ENCODE results near the gene PHRF1.

PHRF1 gene

GRCh38 chr11:575996-576768 lies at the start of gene PHRF1:
Gene PHRF1, plus strand, starts transcription at chr11:576470. Its CDS starts 5,043 bp downstream, at chr11:581513.
- DNase-seq, result peak; percentile 85

- no peak for DNase-seq
Measured at GRCh38 chr11:528166-528814, 48.0 kb upstream of the PHRF1 start.

- DNase-seq, result no peak
Measured at GRCh38 chr11:528815-529727, 47.2 kb upstream of the PHRF1 start.

DNA sequence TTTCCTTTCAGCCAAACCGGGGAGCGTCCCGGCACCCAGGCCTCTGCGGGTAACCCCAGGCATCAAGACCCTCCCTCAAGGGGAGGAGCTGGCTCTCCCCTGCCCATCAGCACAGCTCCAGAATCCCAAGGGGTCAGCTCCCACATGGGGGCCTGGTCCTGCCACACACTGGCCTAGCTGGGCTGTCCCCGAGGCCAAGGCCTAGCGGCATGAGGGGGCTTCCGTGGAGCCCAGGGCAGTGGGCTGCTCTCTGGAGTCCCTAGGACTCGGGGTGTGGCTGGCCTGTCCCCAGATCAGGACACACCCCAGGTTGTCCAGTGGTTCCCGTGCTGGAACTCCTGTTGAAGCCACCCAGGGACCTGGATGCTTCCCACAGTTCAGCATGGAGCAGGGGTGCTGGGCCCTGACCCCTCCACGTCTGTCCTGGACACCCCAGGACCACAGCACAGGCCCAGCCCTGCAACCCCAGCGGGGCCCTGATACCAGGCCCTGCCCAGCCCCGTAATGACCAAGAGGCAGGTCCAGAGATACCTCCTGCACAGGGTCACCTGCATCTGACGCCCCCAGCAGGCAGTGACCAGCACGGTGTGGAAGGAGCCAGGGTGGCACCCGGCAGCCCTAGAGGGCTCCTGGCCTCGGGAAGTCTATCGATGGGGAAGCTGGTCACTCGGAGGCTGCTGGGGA lies 46.4 kb upstream of the PHRF1 start:
- no peak for DNase-seq

- DNase-seq, result no peak
Measured at GRCh38 chr11:530960-531831, 45.1 kb upstream of the PHRF1 start.

DNA sequence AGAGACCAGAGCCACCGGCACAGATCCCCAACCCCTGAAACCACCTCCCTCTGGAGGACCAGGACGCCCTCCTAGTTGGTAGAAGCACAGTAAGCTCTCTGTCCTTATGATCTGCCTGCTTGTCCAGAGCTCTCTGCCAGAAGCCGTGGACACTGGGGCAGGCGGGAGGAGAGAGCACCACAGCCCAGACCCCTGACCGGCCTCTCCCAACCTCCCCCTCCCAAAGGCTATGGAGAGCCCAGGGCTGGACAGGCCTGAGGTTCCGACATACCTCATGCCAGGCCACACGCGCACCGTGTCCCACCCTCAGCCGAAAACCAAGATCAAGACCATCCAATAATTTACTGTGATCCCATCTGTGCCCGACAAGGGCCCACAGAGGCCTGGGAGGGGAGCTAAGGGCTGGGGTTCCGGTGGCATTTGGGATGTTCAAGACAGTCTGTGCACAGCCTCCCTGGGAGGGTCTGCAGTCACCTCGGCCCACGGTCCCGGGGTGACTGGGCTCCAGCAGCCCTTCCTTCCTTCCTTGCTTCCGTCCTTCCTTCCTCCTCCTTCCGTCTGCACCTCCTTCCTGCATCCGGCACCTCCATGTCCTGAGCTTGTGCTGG lies 44.2 kb upstream of the PHRF1 start:
- DNase-seq, result no peak

- DNase-seq, result no peak
Measured at GRCh38 chr11:532527-532985, 43.7 kb upstream of the PHRF1 start.

GRCh38 chr11:532986-533585 lies 43.2 kb upstream of the PHRF1 start:
- DNase-seq, result no peak

GRCh38 chr11:533586-534395 lies 42.5 kb upstream of the PHRF1 start:
- no peak for DNase-seq

DNA sequence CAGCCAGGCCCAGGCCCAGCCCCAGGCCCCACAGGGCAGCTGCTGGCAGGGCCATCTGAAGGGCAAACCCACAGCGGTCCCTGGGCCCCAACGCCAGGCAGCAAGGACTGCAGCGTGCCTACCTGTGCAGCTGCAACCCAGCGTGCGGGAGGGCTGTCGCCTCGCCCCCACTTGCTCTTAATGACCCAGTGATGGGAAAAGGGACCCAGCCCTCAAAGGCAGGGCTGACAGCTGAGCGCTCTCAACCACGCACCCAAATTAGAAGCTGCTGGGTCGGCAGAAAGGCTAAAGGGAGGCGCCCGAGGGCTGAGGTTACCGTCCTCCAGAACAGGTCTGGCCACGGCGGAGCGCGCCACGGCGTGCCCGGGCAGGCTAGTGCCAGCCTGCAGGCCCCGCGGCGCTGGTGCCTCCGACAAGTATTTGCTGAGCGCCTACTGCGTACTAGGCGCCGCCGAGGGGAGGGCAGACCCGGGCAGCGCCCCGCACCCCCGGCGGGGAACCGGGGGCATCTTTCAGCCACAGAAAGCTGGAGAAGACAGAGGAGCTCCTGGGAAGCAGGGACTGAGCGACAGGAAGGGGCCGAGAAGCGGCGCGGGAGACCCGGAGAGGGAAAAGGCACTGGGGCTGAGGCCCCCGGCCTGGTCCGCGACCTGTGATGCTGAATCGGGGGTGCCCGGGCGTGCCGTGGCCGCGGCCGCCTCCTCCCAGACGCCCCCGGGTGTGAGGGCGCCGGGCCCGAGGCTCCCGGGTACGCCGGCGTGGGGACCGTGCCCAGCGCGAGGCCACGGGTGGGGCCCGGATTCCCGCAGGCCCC lies 41.7 kb upstream of the PHRF1 start:
- no peak for DNase-seq

DNA sequence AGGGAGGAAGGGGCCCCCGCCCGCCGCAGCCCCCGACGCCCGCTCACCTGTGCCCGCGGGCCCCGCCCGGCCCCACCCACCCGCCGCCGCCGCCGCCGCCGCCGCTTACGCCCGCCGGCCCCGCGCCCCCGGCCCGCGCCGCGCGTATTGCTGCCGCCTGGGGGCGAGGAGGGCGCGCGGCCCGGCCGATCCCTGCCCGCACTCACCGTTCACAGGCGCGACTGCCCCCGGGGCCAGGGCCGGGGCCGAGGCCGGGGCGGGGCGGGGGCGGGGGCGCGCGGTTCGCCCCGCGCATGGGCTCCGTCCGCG lies 41.1 kb upstream of the PHRF1 start:
- no peak for DNase-seq

DNA sequence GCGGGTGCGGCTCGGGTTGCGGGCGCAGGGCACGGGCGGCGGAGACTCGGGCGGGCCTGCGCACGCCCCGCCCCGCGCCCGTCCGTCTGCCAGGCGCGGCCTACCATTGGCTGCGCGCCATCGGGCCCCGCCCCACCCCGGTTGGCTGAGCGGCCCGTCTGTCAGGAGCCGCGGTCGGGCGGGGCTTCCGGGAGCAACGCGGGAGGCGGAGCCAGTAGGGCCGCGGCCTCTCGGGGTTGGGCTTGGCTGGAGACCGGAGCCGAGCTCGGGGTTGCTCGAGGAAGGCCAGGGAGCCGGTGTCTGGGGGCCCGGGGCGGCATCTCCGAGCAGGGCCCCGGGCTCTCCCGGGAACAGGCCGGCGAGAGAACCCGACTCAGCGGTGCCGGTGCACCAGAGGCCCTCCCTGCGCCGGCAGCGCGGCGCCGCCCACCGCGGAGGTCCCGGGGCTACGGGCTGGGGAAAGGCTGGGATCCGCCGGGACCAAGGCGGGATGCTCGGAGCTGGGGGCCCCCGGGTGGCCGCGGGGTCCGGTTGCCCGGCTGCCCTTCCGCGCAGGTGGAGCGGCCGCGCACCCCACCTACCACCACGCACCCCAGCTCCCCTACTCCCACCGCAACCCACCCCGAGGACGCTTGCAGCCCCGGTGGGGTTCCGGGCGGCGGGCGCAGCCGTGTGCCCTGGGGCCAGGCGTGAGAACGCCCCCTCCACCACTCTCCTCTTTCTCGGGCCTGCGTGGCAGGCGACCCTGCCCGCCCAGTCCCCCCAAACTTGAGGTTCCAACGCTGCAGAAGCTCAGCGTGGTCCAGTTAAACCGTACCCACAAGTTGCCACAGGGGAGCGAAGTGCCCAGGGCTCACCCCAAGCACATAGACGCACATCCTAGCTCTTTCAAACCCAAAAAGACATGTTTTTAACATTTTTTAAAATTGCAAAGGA lies 40.5 kb upstream of the PHRF1 start, which contains the start of gene HRAS:
Gene HRAS (minus strand): TSS at position 58 of the 936 bp plus-strand sequence.
- DNase-seq, result peak; percentile 91

GRCh38 chr11:536841-537621 lies 39.2 kb upstream of the PHRF1 start, which contains the start of gene LRRC56:
Gene LRRC56, plus strand, starts transcription at chr11:537527. Its CDS starts 3,158 bp downstream, at chr11:540685.
- DNase-seq, result peak; percentile 79

- DNase-seq, result no peak
Measured at GRCh38 chr11:537622-538430, 38.4 kb upstream of the PHRF1 start.

- no peak for DNase-seq
Measured at GRCh38 chr11:538431-539051, 37.7 kb upstream of the PHRF1 start.

All from NCI-H1048 (cell line).